ENCODE data around the gene SH3RF1.
"Not testable (repeated sequence)": the region's sequence is repeated elsewhere in the genome, so short reads cannot be mapped to it uniquely, and the experiment has no call there.

Gene SH3RF1

GRCh38 chr4:169229571-169230028 is 41.2 kb downstream of the SH3RF1 start:
- no peak for DNase-seq (ENCODE audit: low read depth in 2 of 2, low spot score in 1 of 2)

GRCh38 chr4:169228076-169228475 is 42.7 kb downstream of the SH3RF1 start:
- DNase-seq (ENCODE audit: low read depth in 2 of 2, low spot score in 1 of 2): no peak

- no peak for DNase-seq (ENCODE audit: low read depth in 2 of 2, low spot score in 1 of 2)
Measured at GRCh38 chr4:169226565-169226964, 44.2 kb downstream of the SH3RF1 start.

- DNase-seq (ENCODE audit: low read depth in 2 of 2, low spot score in 1 of 2): no peak
Measured at GRCh38 chr4:169225812-169226211, 44.9 kb downstream of the SH3RF1 start.

GRCh38 chr4:169225058-169225751 is 45.6 kb downstream of the SH3RF1 start:
- DNase-seq (ENCODE audit: low read depth in 2 of 2, low spot score in 1 of 2): no peak

GRCh38 chr4:169222761-169223160 is 48.0 kb downstream of the SH3RF1 start:
- DNase-seq (ENCODE audit: low read depth in 2 of 2, low spot score in 1 of 2): no peak

GRCh38 chr4:169221662-169222061 is 49.1 kb downstream of the SH3RF1 start:
- DNase-seq (ENCODE audit: low read depth in 2 of 2, low spot score in 1 of 2): no peak

GRCh38 chr4:169220854-169221411 is 49.8 kb downstream of the SH3RF1 start:
- no peak for DNase-seq (ENCODE audit: low read depth in 2 of 2, low spot score in 1 of 2)

GRCh38 chr4:169220447-169220846 is 50.3 kb downstream of the SH3RF1 start:
- DNase-seq (ENCODE audit: low read depth in 2 of 2, low spot score in 1 of 2): no peak

GRCh38 chr4:169219440-169219839 is 51.3 kb downstream of the SH3RF1 start:
- DNase-seq (ENCODE audit: low read depth in 2 of 2, low spot score in 1 of 2): no peak

GRCh38 chr4:169215656-169216055 is 55.1 kb downstream of the SH3RF1 start:
- no peak for DNase-seq (ENCODE audit: low read depth in 2 of 2, low spot score in 1 of 2)

- no peak for DNase-seq (ENCODE audit: low read depth in 2 of 2, low spot score in 1 of 2)
Measured at GRCh38 chr4:169212981-169213380, 57.8 kb downstream of the SH3RF1 start.

GRCh38 chr4:169210504-169211118 is 60.1 kb downstream of the SH3RF1 start:
- DNase-seq (ENCODE audit: low read depth in 2 of 2, low spot score in 1 of 2): no peak

- no peak for DNase-seq (ENCODE audit: low read depth in 2 of 2, low spot score in 1 of 2)
Measured at GRCh38 chr4:169209388-169209883, 61.3 kb downstream of the SH3RF1 start.

GRCh38 chr4:169208516-169208915 is 62.2 kb downstream of the SH3RF1 start:
- DNase-seq (ENCODE audit: low read depth in 2 of 2, low spot score in 1 of 2): no peak

- DNase-seq (ENCODE audit: low read depth in 2 of 2, low spot score in 1 of 2): no peak
Measured at GRCh38 chr4:169208090-169208455, 62.7 kb downstream of the SH3RF1 start.

GRCh38 chr4:169207436-169208089 is 63.2 kb downstream of the SH3RF1 start:
- no peak for DNase-seq (ENCODE audit: low read depth in 2 of 2, low spot score in 1 of 2)

GRCh38 chr4:169205744-169206080 is 65.0 kb downstream of the SH3RF1 start:
- no peak for DNase-seq (ENCODE audit: low read depth in 2 of 2, low spot score in 1 of 2)

GRCh38 chr4:169205075-169205743 is 65.5 kb downstream of the SH3RF1 start:
- DNase-seq (ENCODE audit: low read depth in 2 of 2, low spot score in 1 of 2): no peak

GRCh38 chr4:169203891-169204290 is 66.9 kb downstream of the SH3RF1 start:
- DNase-seq (ENCODE audit: low read depth in 2 of 2, low spot score in 1 of 2): no peak

GRCh38 chr4:169203278-169203677 is 67.5 kb downstream of the SH3RF1 start:
- not testable (repeated sequence) for DNase-seq (ENCODE audit: low read depth in 2 of 2, low spot score in 1 of 2)

Measured in stimulated activated CD8-positive, alpha-beta memory T cell treated with anti-CD3 and anti-CD28 coated beads, Interleukin-4, amount 100 ng/mL, for 1 hour (primary cell).